GM12878 (cell line): Measurements from ENCODE around the gene MRPL12. TPM values are rescaled to one million over a fixed set of nuclear protein-coding genes. Genes with fewer than 3 reads are reported as not detected.
A peak's percentile ranks its signal among the peaks of the same experiment; 100 is the strongest.

Source experiments
- ATAC-seq: fragments of 200-7000 bp; cut with Tn5 transposase; 3 replicates; pipeline ENCODE4 v1.9.1; 2020; ENCODE audit warnings: mild to moderate bottlenecking, moderate library complexity
- BruUV-seq: library from RNA; stranded (reverse); fragments of 400-500 nt; replicated peaks from 2 replicates; lab custom pipeline; 2021; lab: Mats Ljungman, UMichigan
- CTCF ChIA-PET: fragments of 300-600 bp; sonication (Branson Sonifier 250); formaldehyde crosslinking; extraction: SDS; loops from one replicate; lab custom pipeline; 2021; ENCODE audit warnings: inconsistent platforms; lab: Yijun Ruan, JAX
- POLR2A ChIA-PET: fragments of 350-600 bp; formaldehyde crosslinking; extraction: SDS; loops from one replicate; lab custom pipeline; 2021; ENCODE audit warnings: inconsistent platforms; lab: Charles Lee
- RAD21 ChIA-PET: fragments of 300-600 bp; sonication (Branson Sonifier 250); formaldehyde crosslinking; loops from one replicate; lab custom pipeline; 2023; ENCODE audit warnings: antibody characterized with exemption; ENCODE audit not compliant: unreplicated experiment; lab: Charles Lee
- SMC1A ChIA-PET: fragments of 300-600 bp; sonication (Branson Sonifier 250); formaldehyde crosslinking; loops from one replicate; lab custom pipeline; 2023; ENCODE audit not compliant: unreplicated experiment, uncharacterized antibody; lab: Charles Lee
- DNase-seq: peaks from one replicate; pipeline ENCODE4 v3.0.0-alpha.2; 2011; ENCODE audit warnings: low read depth, low spot score
- FAIRE-seq: peaks from 3 replicates; lab custom pipeline; 2011; peaks lifted over from hg19 to GRCh38; lab: Jason Lieb, UNC
- H2AFZ ChIP-seq: 2 replicates; pipeline ENCODE4 v1.6.0; 2011; ENCODE audit warnings: low read depth, low read length, control low read depth; ENCODE audit not compliant: control insufficient read depth
- H3K27ac ChIP-seq: 2 replicates; pipeline ENCODE4 v1.5.1; 2011; ENCODE audit warnings: control low read depth; ENCODE audit not compliant: control insufficient read depth, insufficient read depth
- H3K27me3 ChIP-seq, 2 experiments: replicated peaks in 1 of 2; 2 replicates each; pipeline versions ENCODE4 v1.6.0 to v1.6.1; 2011; ENCODE audit warnings: low read length in 1 of 2; ENCODE audit not compliant: control insufficient read depth in 2 of 2, insufficient read depth in 2 of 2
- H3K36me3 ChIP-seq, 2 experiments: 2 replicates each; pipeline ENCODE4 v1.5.1; 2011; ENCODE audit warnings: low read length in 1 of 2; ENCODE audit not compliant: control insufficient read depth in 2 of 2, insufficient read depth in 2 of 2
- H3K4me1 ChIP-seq: 2 replicates; pipeline ENCODE4 v1.6.1; 2011; ENCODE audit warnings: mild to moderate bottlenecking, low read length, moderate library complexity, mixed read lengths; ENCODE audit not compliant: control insufficient read depth, insufficient read depth
- H3K4me2 ChIP-seq: 2 replicates; pipeline ENCODE4 v1.6.0; 2011; ENCODE audit warnings: control low read depth; ENCODE audit not compliant: control insufficient read depth, insufficient read depth
- H3K4me3 ChIP-seq: fragments of 200-600 bp; sonication (generic); 2 replicates; pipeline ENCODE4 v1.5.1; 2016
- H3K79me2 ChIP-seq: 2 replicates; pipeline ENCODE4 v1.6.0; 2011; ENCODE audit warnings: low read length; ENCODE audit not compliant: control insufficient read depth, insufficient read depth
- H3K9ac ChIP-seq: 2 replicates; pipeline ENCODE4 v1.8.0; 2011; ENCODE audit warnings: low read length, control low read depth, mixed read lengths; ENCODE audit not compliant: control insufficient read depth, insufficient read depth
- H3K9me3 ChIP-seq: replicated peaks from 3 replicates; pipeline ENCODE4 v1.5.1; 2011; ENCODE audit warnings: mild to moderate bottlenecking, low read length; ENCODE audit not compliant: control insufficient read depth, insufficient read depth
- H4K20me1 ChIP-seq: 2 replicates; pipeline ENCODE4 v1.6.0; 2011; ENCODE audit not compliant: control insufficient read depth, insufficient read depth
- CBX3 ChIP-seq: fragments of 200-600 bp; sonication (generic); IDR thresholded peaks from 2 replicates; pipeline ENCODE4 v1.6.1; 2016; ENCODE audit warnings: low read depth, borderline replicate concordance
- CTCF ChIP-seq, 3 experiments: IDR thresholded peaks in 2 of 3; conservative IDR thresholded peaks in 1 of 3; 2 replicates each; pipeline ENCODE4 v1.5.1; 2011; ENCODE audit warnings: low read depth in 3 of 3, low read length in 3 of 3, mild to moderate bottlenecking in 3 of 3, control low read depth in 2 of 3, moderate library complexity in 2 of 3, inconsistent platforms in 1 of 3, mixed read lengths in 1 of 3; ENCODE audit not compliant: control insufficient read depth in 2 of 3, insufficient read depth in 1 of 3; ENCODE audit errors: extremely low read depth in 1 of 3
- EP300 ChIP-seq, 2 experiments: fragments of 150-350 bp in 1 of 2; IDR thresholded peaks; 2 replicates each; pipeline ENCODE4 v1.6.1; 2011 to 2012; ENCODE audit warnings: low read depth in 2 of 2, low read length in 2 of 2, borderline replicate concordance in 1 of 2, improper control_type of control experiment in 1 of 2, inconsistent platforms in 1 of 2; ENCODE audit not compliant: control insufficient read depth in 1 of 2
- FOXK2 ChIP-seq: fragments of 450-650 bp; IDR thresholded peaks from 2 replicates; pipeline ENCODE4 v1.6.1; 2017; ENCODE audit warnings: mild to moderate bottlenecking, moderate library complexity
- KDM1A ChIP-seq: fragments of 200-600 bp; sonication (generic); IDR thresholded peaks from 2 replicates; pipeline ENCODE4 v1.6.1; 2016; ENCODE audit warnings: borderline replicate concordance
- PRDM15 ChIP-seq: fragments of 450-650 bp; formaldehyde crosslinking; IDR thresholded peaks from 2 replicates; pipeline ENCODE4 v1.4.0; 2020; ENCODE audit warnings: mild to moderate bottlenecking, moderate library complexity
- RBBP5 ChIP-seq: fragments of 200-600 bp; sonication (generic); conservative IDR thresholded peaks from 2 replicates; pipeline ENCODE4 v1.6.1; 2016
- SUPT20H ChIP-seq: IDR thresholded peaks from 2 replicates; pipeline ENCODE4 v1.6.1; 2011; ENCODE audit warnings: low read depth, mild to moderate bottlenecking, low read length, moderate library complexity, borderline replicate concordance; ENCODE audit not compliant: control insufficient read depth
- ZNF274 ChIP-seq: IDR thresholded peaks from one replicate; pipeline ENCODE4 v1.8.0; 2011; ENCODE audit not compliant: insufficient read length, insufficient read depth
- WGBS: methylation state at CpG from one replicate; pipeline ENCODE4 v1.1.6; 2016; ENCODE audit warnings: low lambda C conversion rate; ENCODE audit not compliant: insufficient replicate concordance, insufficient coverage; ENCODE audit errors: missing lambda C conversion rate; 5-methylcytosine and 5-hydroxymethylcytosine counted together
- in situ Hi-C: fragments of 300-500 bp; cut with MboI; formaldehyde crosslinking; loops from 9 replicates; pipeline ENCODE4 v1.14.3; 2018; ENCODE audit warnings: mixed read lengths
- intact Hi-C: fragments of 100-400 bp; cut with micrococcal nuclease; formaldehyde crosslinking; loops from one replicate; pipeline ENCODE4 v1.14.2; 2022; ENCODE audit not compliant: unreplicated experiment
- polyA plus RNA-seq, 11 experiments: library from polyadenylated mRNA; depleted of rRNA in 4 of 11; unstranded in 6 of 11; stranded (reverse) in 5 of 11; fragments of >200 nt; fragmentation: Nextera tagmentation in 4 of 11; fragmentation: Illumina TruSeq in 1 of 11; extraction: Ambion mirVana in 4 of 11; extraction: Trizol in 1 of 11; gene quantifications; 1 replicate in 1 of 11; 2 replicates in 10 of 11; pipeline versions ENCODE4 v1.2.1 to v1.2.3, GENCODE V29; 2011 to 2016; ENCODE audit warnings: inconsistent platforms in 2 of 11, missing spikeins in 2 of 11, low read depth in 1 of 11
- total RNA-seq, 4 experiments: library from RNA; depleted of rRNA in 3 of 4; stranded (reverse); fragments of >200 nt in 3 of 4; fragmentation: Illumina TruSeq in 1 of 4; extraction: Trizol in 1 of 4; gene quantifications; 2 replicates each; pipeline versions ENCODE4 v1.2.1 to v1.2.3, GENCODE V29; 2013 to 2021

MRPL12 gene
- total and polyA plus RNA-seq, 10 of the 15 experiments (the other 5 are each of a cell fraction or from before 2014, with no cell fraction given): 1.3 to 269 (median 117) TPM

DNA sequence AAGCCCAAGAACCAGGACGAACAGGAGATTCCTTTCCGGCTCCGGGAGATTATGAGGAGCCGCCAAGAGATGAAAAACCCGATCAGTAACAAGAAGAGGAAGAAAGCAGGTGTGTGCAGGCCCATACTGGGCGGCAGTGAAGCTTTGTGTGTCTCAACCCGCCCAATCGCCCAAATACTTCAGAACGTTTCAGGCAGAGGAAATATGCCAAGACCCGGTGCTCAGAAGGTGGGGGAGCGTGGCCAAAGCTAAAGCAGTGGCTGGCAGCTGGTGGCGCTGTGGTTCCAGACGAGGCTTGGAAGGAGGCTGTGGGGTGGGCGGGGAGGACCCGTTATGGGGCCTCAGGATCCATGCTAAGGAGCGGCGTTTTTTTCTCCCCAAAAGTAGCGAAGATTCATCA lies 35.4 kb upstream of the MRPL12 start:
- intact Hi-C loops (loop anchor here (2.0 kb wide), 1 partner anchor 31 kb away; the partner anchor contains the start of genes NPLOC4 and TSPAN10), in situ Hi-C loops (no loop called here)
- no peaks in the 10 kb centered on the region for H4K20me1 ChIP-seq
- DNase-seq (no peak), FAIRE-seq (no peak), ATAC-seq (no peak)
- WGBS: 82% methylated on average over 18 of the region's 18 CpGs
- peak overlapping the region; percentile 76 for H3K4me3 ChIP-seq
- TSS peak; percentile 65 for BruUV-seq
- no peak overlapping the region for H3K9ac ChIP-seq
- H3K9me3 ChIP-seq: no peaks in the 10 kb centered on the region
- H3K4me2 ChIP-seq: peak overlapping the region; percentile 17
- no peaks in the 10 kb centered on the region for H3K27me3 ChIP-seq
- H3K79me2 ChIP-seq: peaks cover 33% of the 10 kb centered on the region
- ChIA-PET CTCF (interaction anchor here (0.6 to 1.7 kb wide), 2 partner anchors 17 to 370 kb away, joined by 3 to 4 read pairs; partner anchors contain the start of gene DCXR), POLR2A (interaction anchor here (0.6 to 0.7 kb wide), 4 partner anchors 16 to 431 kb away, joined by 3 to 12 read pairs (median 4); partner anchors contain the start of genes ARL16, NPLOC4 and TSPAN10)
- peaks cover 15% of the 10 kb centered on the region for H3K4me1 ChIP-seq
- H2AFZ ChIP-seq: no peak overlapping the region
- no peak for TF ChIP-seq FOXK2
- no peak for TF ChIP-seq RBBP5
- TF ChIP-seq CTCF (IDR thresholded peaks at IDR 0.05 in 2 of 3, conservative IDR thresholded peaks at IDR 0.05 in 1 of 3; ENCODE audit: control insufficient read depth in 2 of 3, extremely low read depth in 1 of 3, insufficient read depth in 1 of 3, low read depth in 3 of 3, low read length in 3 of 3): 0 out of 6 replicates have a peak, but pooled peaks of 1 of the 3 experiments have one; percentile 22
- TF ChIP-seq, all 136 proteins: peak for 1
- RAD21 ChIA-PET: interaction anchor here (2.2 kb wide), 1 partner anchor 34 kb away, joined by 5 read pairs; no protein-coding TSS in a partner anchor
- Histone ChIP-seq H3K36me3 (peaks cover 11 to 15% of the 10 kb centered on the region in 2 experiments), H3K27ac (no peak overlapping the region)
- SMC1A ChIA-PET: no interaction called here

DNA sequence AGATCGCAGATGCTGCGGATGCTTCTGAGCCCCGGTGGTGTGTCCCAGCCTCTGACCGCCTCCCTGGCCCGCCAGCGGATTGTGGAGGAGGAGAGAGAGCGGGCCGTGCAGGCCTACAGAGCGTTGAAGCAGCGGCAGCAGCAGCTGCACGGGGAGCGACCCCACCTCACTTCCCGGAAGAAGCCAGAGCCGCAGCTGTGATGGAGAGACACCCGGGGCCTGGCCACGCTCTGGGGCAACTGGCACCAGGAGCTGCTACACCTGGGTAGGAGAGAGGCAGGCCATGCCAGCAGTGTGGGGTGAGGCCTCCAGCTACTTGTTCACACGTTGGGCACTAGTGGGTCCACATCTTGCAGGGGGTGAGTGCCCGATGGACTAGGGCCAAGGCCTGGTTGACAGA lies 30.7 kb upstream of the MRPL12 start:
- Histone ChIP-seq H3K9ac (no peak overlapping the region), H2AFZ (no peak overlapping the region), H3K27me3 (no peaks in the 10 kb centered on the region), H3K4me3 (no peak overlapping the region), H3K36me3 (peaks cover 11 to 23% of the 10 kb centered on the region in 2 experiments), H3K4me1 (0 out of 2 replicates have a peak, but pooled peaks cover 5% of the 10 kb centered on the region), H3K9me3 (no peaks in the 10 kb centered on the region), H3K27ac (no peak overlapping the region), H3K79me2 (peaks cover 10% of the 10 kb centered on the region), H4K20me1 (no peaks in the 10 kb centered on the region), H3K4me2 (no peak overlapping the region)
- intact Hi-C loops: no loop called here
- no peak for ATAC-seq
- no peak for DNase-seq
- no TSS peak for BruUV-seq
- no peak for FAIRE-seq
- WGBS: 92% methylated on average over 18 of the region's 18 CpGs
- in situ Hi-C loops: no loop called here
- ChIA-PET RAD21 (no interaction called here), POLR2A (no interaction called here), SMC1A (no interaction called here), CTCF (no interaction called here)
- TF ChIP-seq KDM1A (no peak), PRDM15 (CRISPR knock-in tag) (no peak), SUPT20H (no peak), ZNF274 (no peak), CBX3 (no peak), EP300 (IDR thresholded peaks at IDR 0.05; ENCODE audit: borderline replicate concordance in 1 of 2, control insufficient read depth in 1 of 2, low read depth in 2 of 2, low read length in 2 of 2) (no peak)
